Effector memory CD8-positive, alpha-beta T cell (primary cell): ENCODE results near the gene FBXO10.
"Not testable (repeated sequence)": the region's sequence is repeated elsewhere in the genome, so short reads cannot be mapped to it uniquely, and the experiment has no call there.

Experiments used
- ATAC-seq: fragments of 150-1000 bp; cut with Tn5 transposase; replicated peaks from 2 replicates; pipeline ENCODE4 v1.10.0; 2021; ENCODE audit warnings: mild to moderate bottlenecking, moderate library complexity
- DNase-seq, 3 experiments: peaks; one replicate each; pipeline ENCODE4 v3.0.0; 2021
- H3K27ac Mint-ChIP-seq, 2 donors: one replicate each; pipeline ENCODE4 v1.8.0; 2022; ENCODE audit warnings: mild to moderate bottlenecking in 2 of 2, mixed read lengths in 2 of 2, moderate library complexity in 2 of 2
- H3K27me3 Mint-ChIP-seq, 2 donors: one replicate each; pipeline ENCODE4 v1.8.0; 2022; ENCODE audit warnings: mixed read lengths in 2 of 2
- H3K36me3 Mint-ChIP-seq: one replicate; pipeline ENCODE4 v1.8.0; 2022; ENCODE audit warnings: mild to moderate bottlenecking, moderate library complexity, mixed read lengths; ENCODE audit not compliant: insufficient read depth
- H3K4me1 Mint-ChIP-seq, 2 donors: one replicate each; pipeline ENCODE4 v1.8.0; 2022; ENCODE audit warnings: low read depth in 2 of 2, mixed read lengths in 2 of 2
- H3K4me3 Mint-ChIP-seq, 2 donors: one replicate each; pipeline ENCODE4 v1.8.0; 2022; ENCODE audit warnings: mild to moderate bottlenecking in 2 of 2, mixed read lengths in 2 of 2, moderate library complexity in 2 of 2
- H3K9me3 Mint-ChIP-seq, 2 donors: one replicate each; pipeline ENCODE4 v1.8.0; 2022; ENCODE audit warnings: mixed read lengths in 2 of 2

Gene FBXO10

DNA sequence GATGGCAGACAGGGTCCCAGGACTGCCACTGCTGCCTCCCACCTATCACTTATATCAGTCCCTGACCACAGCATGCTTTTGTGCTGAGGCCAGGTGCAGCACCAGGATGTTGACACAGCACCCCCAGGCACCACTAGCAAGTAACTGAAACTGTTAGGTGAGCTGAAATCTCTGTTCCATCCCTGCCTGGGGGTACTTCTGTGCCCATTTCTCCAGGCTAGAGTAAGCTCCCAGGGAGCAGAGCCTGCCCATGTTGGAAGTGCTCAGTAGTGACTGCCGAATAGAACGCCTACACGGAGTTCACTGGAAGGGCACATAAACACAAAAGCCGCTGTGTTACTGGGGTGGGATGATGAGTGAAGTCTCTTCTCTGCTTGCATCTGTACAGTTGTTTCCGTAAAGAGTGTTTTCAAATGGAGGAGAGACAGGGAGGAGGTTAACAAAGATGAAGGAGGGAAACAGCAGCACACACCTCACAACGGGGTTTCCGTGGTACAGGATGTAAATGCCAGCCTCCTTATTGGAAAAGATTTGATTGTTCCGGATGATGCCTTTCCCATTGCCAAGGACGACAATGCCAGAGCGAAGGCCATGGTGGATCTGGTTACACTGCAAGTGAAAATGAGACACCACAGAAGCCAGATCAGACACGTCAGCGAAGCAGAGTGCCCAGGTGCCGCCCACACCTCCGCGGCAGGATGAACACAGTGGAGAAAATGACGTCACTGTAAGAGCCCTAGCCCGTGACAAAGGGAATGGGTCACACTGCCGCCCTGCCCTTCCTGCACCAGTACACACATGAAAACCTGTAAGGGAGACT lies 47.3 kb downstream of the FBXO10 start:
- H3K36me3 Mint-ChIP-seq = peaks cover 7% of the 10 kb centered on the region
- DNase-seq = peak; percentile 49 to 59 (median 51)
- peak overlapping the region; percentile 90 to 93 for H3K27ac Mint-ChIP-seq
- H3K4me1 Mint-ChIP-seq = peaks cover 12 to 15% of the 10 kb centered on the region in 2 donors
- H3K4me3 Mint-ChIP-seq = peak overlapping the region; percentile 54 to 62
- ATAC-seq = peak; percentile 81
- H3K27me3 Mint-ChIP-seq = no peaks in the 10 kb centered on the region
- H3K9me3 Mint-ChIP-seq = no peaks in the 10 kb centered on the region

DNA sequence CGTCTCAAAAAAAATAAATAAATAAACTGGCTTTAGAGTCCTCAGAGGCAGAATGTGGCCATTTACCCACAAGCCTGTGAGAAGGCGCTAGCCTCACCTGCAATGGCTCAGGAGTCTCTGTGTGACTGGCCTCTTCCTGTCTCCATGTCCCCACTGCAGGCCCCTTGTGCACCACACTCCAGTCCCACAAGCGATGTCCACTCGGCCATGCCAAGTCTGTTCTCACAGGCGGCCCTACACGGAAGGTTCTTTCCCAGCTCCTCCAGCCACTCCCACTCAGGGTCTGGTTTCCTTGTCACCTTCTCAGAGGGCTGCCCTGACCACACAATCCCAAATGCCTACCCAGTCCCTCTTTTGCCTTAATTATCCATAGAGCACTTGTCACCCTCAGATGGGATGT lies 52.3 kb downstream of the FBXO10 start:
- Mint-ChIP-seq H3K9me3 (no peaks in the 10 kb centered on the region), H3K4me3 (no peak overlapping the region), H3K27me3 (no peaks in the 10 kb centered on the region), H3K27ac (no peak overlapping the region), H3K4me1 (peaks cover 6 to 8% of the 10 kb centered on the region in 2 donors), H3K36me3 (peaks cover 11% of the 10 kb centered on the region)
- ATAC-seq (no peak), DNase-seq (no peak)

- peaks cover 0 to 3% of the 10 kb centered on the region in 2 donors for H3K4me1 Mint-ChIP-seq
- DNase-seq (no peak), ATAC-seq (no peak)
- peaks cover 8% of the 10 kb centered on the region for H3K36me3 Mint-ChIP-seq
- no peaks in the 10 kb centered on the region for H3K9me3 Mint-ChIP-seq
- H3K27ac Mint-ChIP-seq = no peak overlapping the region
- H3K4me3 Mint-ChIP-seq = no peak overlapping the region
- H3K27me3 Mint-ChIP-seq = no peaks in the 10 kb centered on the region
Measured at GRCh38 chr9:37522971-37523370, 53.2 kb downstream of the FBXO10 start.

GRCh38 chr9:37521111-37521510 lies 55.1 kb downstream of the FBXO10 start:
- no peak overlapping the region for H3K27ac Mint-ChIP-seq
- H3K36me3 Mint-ChIP-seq = peaks cover 13% of the 10 kb centered on the region
- H3K27me3 Mint-ChIP-seq = no peaks in the 10 kb centered on the region
- no peak overlapping the region for H3K4me3 Mint-ChIP-seq
- peaks cover 0 to 3% of the 10 kb centered on the region in 2 donors for H3K4me1 Mint-ChIP-seq
- ATAC-seq (no peak), DNase-seq (no peak)
- H3K9me3 Mint-ChIP-seq = no peaks in the 10 kb centered on the region

DNA sequence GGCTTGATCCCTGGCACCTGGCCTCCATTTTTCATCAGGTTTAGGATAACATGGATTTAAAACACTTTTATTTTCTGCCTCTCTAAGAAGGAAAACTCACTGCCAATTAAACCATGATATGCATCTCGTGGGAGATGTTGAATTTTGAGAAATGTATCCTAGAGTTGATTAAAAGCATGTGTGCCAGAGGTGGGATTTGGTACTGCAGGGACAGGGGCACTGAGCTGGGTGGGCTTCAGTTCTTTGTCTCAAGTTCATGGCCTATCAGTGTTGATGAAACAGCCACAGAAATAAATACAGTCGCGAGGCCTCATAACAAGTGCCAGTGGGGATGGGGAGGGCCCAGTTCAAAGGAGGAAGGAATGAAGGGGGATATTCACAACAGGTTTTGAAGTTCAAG lies 55.5 kb downstream of the FBXO10 start:
- Mint-ChIP-seq H3K9me3 (no peaks in the 10 kb centered on the region), H3K4me1 (peaks cover 0 to 6% of the 10 kb centered on the region in 2 donors), H3K27ac (no peak overlapping the region)

DNA sequence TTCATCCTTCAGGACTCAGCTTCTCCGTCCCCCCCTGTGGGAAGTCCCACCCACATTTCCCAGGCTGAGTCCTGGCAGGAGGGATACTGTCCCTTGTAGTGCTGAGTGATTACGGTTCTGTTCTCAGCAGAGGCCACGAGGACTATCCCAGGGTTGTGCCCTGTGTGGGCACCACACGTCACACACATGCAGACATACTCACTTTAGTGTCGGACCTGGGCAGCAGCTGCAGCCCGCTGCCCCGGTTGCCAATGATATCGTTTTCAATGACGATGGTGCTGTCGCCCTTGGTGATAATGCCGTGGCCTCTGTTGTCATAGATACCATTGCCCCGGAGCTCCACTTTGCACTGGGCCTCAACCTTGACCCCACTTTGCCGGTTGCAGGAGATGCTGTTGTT lies 58.3 kb downstream of the FBXO10 start:
- DNase-seq = no peak
- Mint-ChIP-seq H3K36me3 (peaks cover 16% of the 10 kb centered on the region), H3K27me3 (no peaks in the 10 kb centered on the region), H3K4me3 (no peak overlapping the region), H3K27ac (no peak overlapping the region), H3K9me3 (no peaks in the 10 kb centered on the region), H3K4me1 (peaks cover 5 to 17% of the 10 kb centered on the region in 2 donors)
- ATAC-seq = no peak

More for the DNA sequence above, 55.5 kb downstream of the FBXO10 start:
- DNase-seq (no peak), ATAC-seq (no peak)
- Mint-ChIP-seq H3K36me3 (peaks cover 13% of the 10 kb centered on the region), H3K27me3 (no peaks in the 10 kb centered on the region), H3K4me3 (no peak overlapping the region)

DNA sequence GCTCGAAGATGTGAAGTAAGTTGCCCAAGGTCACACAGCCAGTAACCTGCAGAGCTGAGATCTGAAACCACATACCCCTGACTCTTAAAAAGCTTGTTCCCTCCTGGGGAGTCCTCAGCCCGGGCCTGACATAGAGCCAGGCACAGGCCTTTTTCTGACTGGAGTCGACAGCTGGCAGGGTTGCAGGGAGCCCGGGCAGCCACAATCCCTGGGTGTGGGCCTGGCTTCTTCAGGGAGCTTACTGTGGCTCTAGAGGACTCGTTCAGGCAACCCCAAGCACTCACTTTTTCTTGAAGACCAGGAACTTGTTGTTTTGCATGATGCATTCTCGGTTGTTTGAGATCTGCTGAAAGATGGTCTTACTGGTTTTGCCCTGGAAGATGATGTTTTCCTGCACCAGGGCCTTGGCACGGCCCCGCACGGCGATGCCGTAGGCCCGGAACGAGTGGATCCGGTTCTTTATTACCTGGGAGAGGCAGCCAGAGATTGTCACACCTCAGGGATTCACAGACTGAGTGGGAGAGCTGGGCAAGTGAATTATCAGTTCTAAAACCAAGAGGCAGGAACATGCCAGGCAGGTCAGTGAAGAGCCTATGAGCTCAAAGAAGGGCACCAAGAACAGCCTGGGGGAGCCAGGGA lies 60.4 kb downstream of the FBXO10 start:
- no peaks in the 10 kb centered on the region for H3K27me3 Mint-ChIP-seq
- no peak overlapping the region for H3K4me3 Mint-ChIP-seq
- H3K4me1 Mint-ChIP-seq = peaks cover 5 to 25% of the 10 kb centered on the region in 2 donors
- no peak for DNase-seq
- H3K9me3 Mint-ChIP-seq = no peaks in the 10 kb centered on the region
- H3K27ac Mint-ChIP-seq = peak overlapping the region in 1 of 2 donors; percentile 79
- H3K36me3 Mint-ChIP-seq = peaks cover 19% of the 10 kb centered on the region
- no peak for ATAC-seq

GRCh38 chr9:37514999-37515398 lies 61.2 kb downstream of the FBXO10 start:
- Mint-ChIP-seq H3K36me3 (peaks cover 25% of the 10 kb centered on the region), H3K27ac (peak overlapping the region; percentile 65 to 79), H3K9me3 (no peaks in the 10 kb centered on the region), H3K27me3 (no peaks in the 10 kb centered on the region), H3K4me3 (no peak overlapping the region), H3K4me1 (peaks cover 5 to 25% of the 10 kb centered on the region in 2 donors)
- DNase-seq = no peak
- no peak for ATAC-seq

GRCh38 chr9:37514415-37514814 lies 61.8 kb downstream of the FBXO10 start:
- DNase-seq, H3K4me3 Mint-ChIP-seq, H3K27me3 Mint-ChIP-seq, H3K9me3 Mint-ChIP-seq, ATAC-seq: not testable (repeated sequence)
- Mint-ChIP-seq H3K4me1 (peaks cover 5 to 25% of the 10 kb centered on the region in 2 donors), H3K27ac (peak overlapping the region; percentile 65 to 79), H3K36me3 (peaks cover 27% of the 10 kb centered on the region)

DNA sequence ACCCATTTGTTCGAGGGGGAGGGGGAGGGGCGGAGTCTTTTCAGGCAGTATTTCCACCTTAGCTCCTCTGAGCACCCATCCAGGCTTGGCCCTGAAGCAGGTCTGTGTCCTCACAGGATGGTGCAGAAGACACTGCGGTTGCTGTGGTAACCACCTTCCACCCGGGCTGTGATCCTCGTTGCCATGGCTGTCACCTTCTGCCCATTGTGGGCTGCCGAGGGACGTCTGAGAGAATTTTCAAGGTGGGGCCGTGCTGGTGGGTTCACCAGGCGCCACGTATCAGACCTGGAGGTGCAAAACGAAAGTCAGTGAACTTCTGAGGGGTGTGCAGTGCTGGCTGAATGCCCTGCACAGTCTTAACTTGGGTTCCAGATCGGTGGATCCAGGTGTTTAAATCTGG lies 63.7 kb downstream of the FBXO10 start:
- peak; percentile 57 to 75 (median 74) for DNase-seq
- ATAC-seq = peak; percentile 94
- peak overlapping the region; percentile 78 to 83 for H3K27ac Mint-ChIP-seq
- H3K4me3 Mint-ChIP-seq = peak overlapping the region in 1 of 2 donors; percentile 56
- H3K4me1 Mint-ChIP-seq = peaks cover 6 to 40% of the 10 kb centered on the region in 2 donors
- H3K27me3 Mint-ChIP-seq = no peaks in the 10 kb centered on the region
- no peaks in the 10 kb centered on the region for H3K9me3 Mint-ChIP-seq
- peaks cover 31% of the 10 kb centered on the region for H3K36me3 Mint-ChIP-seq

GRCh38 chr9:37511016-37512010 lies 64.9 kb downstream of the FBXO10 start:
- H3K36me3 Mint-ChIP-seq = peaks cover 29% of the 10 kb centered on the region
- H3K27ac Mint-ChIP-seq = peak overlapping the region; percentile 78 to 83
- H3K9me3 Mint-ChIP-seq = no peaks in the 10 kb centered on the region
- ATAC-seq (no peak), DNase-seq (no peak)
- H3K4me3 Mint-ChIP-seq = no peak overlapping the region
- no peaks in the 10 kb centered on the region for H3K27me3 Mint-ChIP-seq
- peaks cover 8 to 49% of the 10 kb centered on the region in 2 donors for H3K4me1 Mint-ChIP-seq

DNA sequence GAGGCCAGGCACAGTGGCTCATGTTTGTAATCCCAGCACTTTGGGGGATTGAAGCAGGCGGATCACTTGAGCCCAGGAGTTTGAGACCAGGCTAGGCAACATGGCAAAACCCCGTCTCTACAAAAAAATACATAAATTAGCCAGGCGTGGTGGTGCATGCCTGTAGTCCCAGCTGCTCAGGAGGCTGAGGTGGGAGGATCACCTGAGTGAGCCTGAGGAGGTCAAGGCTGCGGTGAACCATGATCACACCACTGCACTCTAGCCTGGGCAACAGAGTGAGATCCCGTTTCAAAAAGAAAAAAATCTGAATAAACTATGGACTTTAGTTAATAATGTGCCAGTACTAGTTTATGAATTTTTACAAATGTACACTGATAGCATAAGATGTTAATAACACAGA lies 66.1 kb downstream of the FBXO10 start:
- not testable (repeated sequence) for H3K9me3 Mint-ChIP-seq, DNase-seq, H3K4me3 Mint-ChIP-seq, ATAC-seq, H3K27me3 Mint-ChIP-seq
- peaks cover 5 to 50% of the 10 kb centered on the region in 2 donors for H3K4me1 Mint-ChIP-seq
- peaks cover 33% of the 10 kb centered on the region for H3K36me3 Mint-ChIP-seq
- H3K27ac Mint-ChIP-seq = peak overlapping the region in 1 of 2 donors; percentile 83

DNA sequence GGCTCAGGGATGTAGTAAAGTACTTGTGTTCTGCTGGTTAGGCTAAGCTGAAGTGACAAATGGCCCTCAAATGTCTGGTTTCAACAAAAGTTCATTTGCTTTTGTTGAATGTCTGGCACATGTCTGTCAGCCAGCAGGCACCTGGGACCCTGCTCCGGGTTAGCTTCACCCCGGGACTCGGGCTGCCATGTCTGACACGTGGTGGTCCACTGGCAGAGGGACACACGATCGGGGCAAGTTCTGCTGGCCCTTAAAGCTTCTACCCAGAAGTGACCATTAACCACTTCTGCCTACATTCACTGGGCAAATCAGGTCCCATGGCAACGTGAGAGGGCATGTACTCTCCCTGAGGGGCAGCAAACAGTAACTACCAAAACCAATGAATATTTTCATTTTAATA lies 66.6 kb downstream of the FBXO10 start:
- peaks cover 7 to 50% of the 10 kb centered on the region in 2 donors for H3K4me1 Mint-ChIP-seq
- ATAC-seq = no peak
- H3K27ac Mint-ChIP-seq = peak overlapping the region; percentile 67 to 97

More for the DNA sequence above, 66.6 kb downstream of the FBXO10 start:
- H3K36me3 Mint-ChIP-seq = peaks cover 38% of the 10 kb centered on the region
- no peak for DNase-seq
- H3K4me3 Mint-ChIP-seq = no peak overlapping the region
- H3K9me3 Mint-ChIP-seq = no peaks in the 10 kb centered on the region
- H3K27me3 Mint-ChIP-seq = no peaks in the 10 kb centered on the region
